Measurements from ENCODE around the gene ACTG1.
A peak's percentile ranks its signal among the peaks of the same experiment; 100 is the strongest.

Gene ACTG1

GRCh38 chr17:81512562-81513371 is at the start of gene ACTG1:
Gene ACTG1, minus strand, starts transcription at chr17:81512799. Its CDS starts 445 bp downstream, at chr17:81512354.
- peak; percentile 88 for DNase-seq

- DNase-seq, result no peak
Observed at GRCh38 chr17:81561494-81561885, 48.9 kb upstream of the ACTG1 start.

- DNase-seq, result no peak
Observed at GRCh38 chr17:81558941-81559806, 46.6 kb upstream of the ACTG1 start.

GRCh38 chr17:81558115-81558468 is 45.5 kb upstream of the ACTG1 start:
- DNase-seq, result no peak

GRCh38 chr17:81557276-81558114 is 44.9 kb upstream of the ACTG1 start:
- no peak for DNase-seq

GRCh38 chr17:81556863-81557262 is 44.3 kb upstream of the ACTG1 start:
- DNase-seq, result no peak

- no peak for DNase-seq
Observed at GRCh38 chr17:81556175-81556691, 43.6 kb upstream of the ACTG1 start.

- peak; percentile 57 for DNase-seq
Observed at GRCh38 chr17:81553616-81554181, 41.1 kb upstream of the ACTG1 start.

GRCh38 chr17:81553018-81553615 is 40.5 kb upstream of the ACTG1 start:
- peak; percentile 92 for DNase-seq

GRCh38 chr17:81552244-81553017 is 39.8 kb upstream of the ACTG1 start, which contains the start of gene FAAP100:
Gene FAAP100, minus strand, starts transcription at chr17:81552353. Its CDS starts 23 bp downstream, at chr17:81552330.
- DNase-seq, result peak; percentile 77

GRCh38 chr17:81551458-81552243 is 39.1 kb upstream of the ACTG1 start:
- DNase-seq, result peak; percentile 46

- DNase-seq, result no peak
Observed at GRCh38 chr17:81550830-81551457, 38.3 kb upstream of the ACTG1 start.

GRCh38 chr17:81550285-81550684 is 37.7 kb upstream of the ACTG1 start:
- DNase-seq, result no peak

GRCh38 chr17:81549826-81550225 is 37.2 kb upstream of the ACTG1 start:
- DNase-seq, result no peak

GRCh38 chr17:81549031-81549557 is 36.5 kb upstream of the ACTG1 start:
- DNase-seq, result no peak

GRCh38 chr17:81547614-81547982 is 35.0 kb upstream of the ACTG1 start:
- DNase-seq, result no peak

- no peak for DNase-seq
Observed at GRCh38 chr17:81546906-81547613, 34.5 kb upstream of the ACTG1 start.

GRCh38 chr17:81545160-81545949 is 32.8 kb upstream of the ACTG1 start:
- DNase-seq, result no peak

All from hematopoietic multipotent progenitor cell treated with erythropoietin and hydrocortisone succinate and interleukin-3 and kit ligand, for 8 days (in vitro differentiated cells).